ENCODE results near the gene MTOR.
A peak's percentile ranks its signal among the peaks of the same experiment; 100 is the strongest.
"Not testable (repeated sequence)": the region's sequence is repeated elsewhere in the genome, so short reads cannot be mapped to it uniquely, and the experiment has no call there.

The MTOR gene

GRCh38 chr1:11280719-11281376 lies 18.5 kb upstream of the MTOR start:
- no peak for DNase-seq (ENCODE audit: low read depth in 2 of 2)

- DNase-seq (ENCODE audit: low read depth in 2 of 2) = no peak
These were observed 17.3 kb upstream of the MTOR start for GRCh38 chr1:11279630-11280029.

- no peak for DNase-seq (ENCODE audit: low read depth in 2 of 2)
These were observed 16.8 kb upstream of the MTOR start for GRCh38 chr1:11279152-11279551.

- DNase-seq (ENCODE audit: low read depth in 2 of 2) = no peak
These were observed 11.4 kb upstream of the MTOR start for GRCh38 chr1:11273595-11274234.

- peak; percentile 68 to 69 for DNase-seq (ENCODE audit: low read depth in 2 of 2)
These were observed 10.7 kb upstream of the MTOR start, which contains the start of gene UBIAD1 for GRCh38 chr1:11272832-11273594. UBIAD1 (plus strand) TSS chr1:11273198; CDS start chr1:11273532, 334 bp downstream.

- no peak for DNase-seq (ENCODE audit: low read depth in 2 of 2)
These were observed 10.1 kb upstream of the MTOR start for GRCh38 chr1:11272544-11272831.

GRCh38 chr1:11267350-11268337 lies 5.3 kb upstream of the MTOR start:
- not testable (repeated sequence) for DNase-seq (ENCODE audit: low read depth in 2 of 2)

GRCh38 chr1:11266268-11267074 lies 4.1 kb upstream of the MTOR start:
- DNase-seq (ENCODE audit: low read depth in 2 of 2) = no peak

GRCh38 chr1:11256299-11256698 lies 6.1 kb downstream of the MTOR start:
- DNase-seq (ENCODE audit: low read depth in 2 of 2) = no peak

- DNase-seq (ENCODE audit: low read depth in 2 of 2) = no peak
These were observed 9.1 kb downstream of the MTOR start for GRCh38 chr1:11253226-11253625.

GRCh38 chr1:11252538-11252937 lies 9.8 kb downstream of the MTOR start:
- no peak for DNase-seq (ENCODE audit: low read depth in 2 of 2)

- no peak for DNase-seq (ENCODE audit: low read depth in 2 of 2)
These were observed 14.2 kb downstream of the MTOR start for GRCh38 chr1:11248169-11248568.

- no peak for DNase-seq (ENCODE audit: low read depth in 2 of 2)
These were observed 16.2 kb downstream of the MTOR start for GRCh38 chr1:11245904-11246719.

- DNase-seq (ENCODE audit: low read depth in 2 of 2) = no peak
These were observed 17.1 kb downstream of the MTOR start for GRCh38 chr1:11245248-11245647.

- DNase-seq (ENCODE audit: low read depth in 2 of 2) = no peak
These were observed 24.0 kb downstream of the MTOR start for GRCh38 chr1:11238311-11238710.

- DNase-seq (ENCODE audit: low read depth in 2 of 2) = no peak
These were observed 25.0 kb downstream of the MTOR start for GRCh38 chr1:11237356-11237755.

- no peak for DNase-seq (ENCODE audit: low read depth in 2 of 2)
These were observed 29.1 kb downstream of the MTOR start for GRCh38 chr1:11233208-11233607.

- DNase-seq (ENCODE audit: low read depth in 2 of 2) = no peak
These were observed 33.1 kb downstream of the MTOR start for GRCh38 chr1:11229203-11229602.

- no peak for DNase-seq (ENCODE audit: low read depth in 2 of 2)
These were observed 35.0 kb downstream of the MTOR start for GRCh38 chr1:11227106-11228077.

All from stimulated activated CD8-positive, alpha-beta memory T cell treated with anti-CD3 and anti-CD28 coated beads, Interleukin-15, amount 100 ng/mL, for 4 hours (primary cell).